GM18867 (cell line): ENCODE results near the gene PLEKHH1.
A peak's percentile ranks its signal among the peaks of the same experiment; 100 is the strongest.

Source experiments
- ATAC-seq: cut with Tn5 transposase; IDR thresholded peaks from one replicate; pipeline ENCODE4 v1.9.1; 2021; ENCODE audit warnings: mild to moderate bottlenecking, moderate library complexity; ENCODE audit not compliant: unreplicated experiment

Gene PLEKHH1

GRCh38 chr14:67510121-67510520, 23.0 kb upstream of the PLEKHH1 start:
- ATAC-seq, result no peak

- no peak for ATAC-seq
Measured at GRCh38 chr14:67510836-67511235, 22.3 kb upstream of the PLEKHH1 start.

GRCh38 chr14:67512463-67513310, 20.4 kb upstream of the PLEKHH1 start:
- no peak for ATAC-seq

GRCh38 chr14:67513631-67514108, 19.4 kb upstream of the PLEKHH1 start:
- no peak for ATAC-seq

GRCh38 chr14:67514203-67514607, 18.9 kb upstream of the PLEKHH1 start:
- no peak for ATAC-seq

- peak; percentile 58 for ATAC-seq
Measured at GRCh38 chr14:67514650-67515385, 18.3 kb upstream of the PLEKHH1 start.

GRCh38 chr14:67515386-67516079, 17.6 kb upstream of the PLEKHH1 start:
- ATAC-seq, result peak; percentile 63

GRCh38 chr14:67516676-67517075, 16.4 kb upstream of the PLEKHH1 start:
- ATAC-seq, result no peak

- no peak for ATAC-seq
Measured at GRCh38 chr14:67517083-67517482, 16.0 kb upstream of the PLEKHH1 start.

GRCh38 chr14:67519406-67519805, 13.7 kb upstream of the PLEKHH1 start:
- ATAC-seq, result no peak

- no peak for ATAC-seq
Measured at GRCh38 chr14:67520482-67520881, 12.6 kb upstream of the PLEKHH1 start.

- no peak for ATAC-seq
Measured at GRCh38 chr14:67522270-67522669, 10.8 kb upstream of the PLEKHH1 start.

- no peak for ATAC-seq
Measured at GRCh38 chr14:67523764-67524633, 9.1 kb upstream of the PLEKHH1 start.

- ATAC-seq, result no peak
Measured at GRCh38 chr14:67524634-67524963, 8.5 kb upstream of the PLEKHH1 start.

GRCh38 chr14:67525389-67525788, 7.7 kb upstream of the PLEKHH1 start:
- ATAC-seq, result no peak

GRCh38 chr14:67526181-67526580, 6.9 kb upstream of the PLEKHH1 start:
- no peak for ATAC-seq

- ATAC-seq, result peak; percentile 42
Measured at GRCh38 chr14:67526676-67527459, 6.2 kb upstream of the PLEKHH1 start.

- no peak for ATAC-seq
Measured at GRCh38 chr14:67527756-67528155, 5.3 kb upstream of the PLEKHH1 start.

- no peak for ATAC-seq
Measured at GRCh38 chr14:67528276-67528675, 4.8 kb upstream of the PLEKHH1 start.
